ENCODE data around the gene ITSN1.

DNA sequence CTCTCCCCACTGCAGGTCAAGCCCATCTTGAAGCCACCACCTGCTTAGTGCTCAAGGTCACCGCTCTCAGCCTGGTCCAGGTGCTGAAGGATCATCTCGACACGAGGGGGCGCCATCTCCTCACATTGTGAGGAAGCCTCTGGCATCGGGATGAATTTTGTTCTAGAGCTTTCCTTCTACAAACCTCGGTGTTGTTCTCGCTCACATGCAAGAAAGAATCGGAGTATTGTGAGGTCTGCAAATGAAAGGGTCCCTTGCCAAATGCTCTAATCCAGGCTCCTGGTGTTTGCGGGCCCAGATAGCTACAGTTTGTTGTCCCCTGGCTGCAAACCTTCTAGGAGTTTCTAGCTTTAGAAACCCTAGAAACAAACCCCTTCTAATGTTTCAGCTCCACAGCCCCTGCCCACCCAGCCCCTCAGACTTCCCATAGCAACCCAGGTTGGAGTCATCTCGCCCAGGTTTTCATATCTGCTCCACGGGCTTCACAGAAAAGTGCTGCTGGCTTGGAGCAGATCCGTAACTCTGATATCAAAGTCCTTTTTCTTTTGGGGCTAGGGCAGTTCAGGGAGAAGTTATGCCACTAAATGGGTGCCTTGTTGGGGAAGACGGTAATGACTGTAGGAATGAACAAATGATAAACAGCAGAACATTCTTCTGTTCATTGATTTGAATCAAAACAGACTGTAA lies 281.9 kb downstream of the ITSN1 start:
- no peak for TF ChIP-seq ZFP30 (CRISPR knock-in tag; IDR thresholded peaks at IDR 0.05)
- TF ChIP-seq RARB (CRISPR knock-in tag; IDR thresholded peaks at IDR 0.05): no peak
- TF ChIP-seq, protein P1, sequence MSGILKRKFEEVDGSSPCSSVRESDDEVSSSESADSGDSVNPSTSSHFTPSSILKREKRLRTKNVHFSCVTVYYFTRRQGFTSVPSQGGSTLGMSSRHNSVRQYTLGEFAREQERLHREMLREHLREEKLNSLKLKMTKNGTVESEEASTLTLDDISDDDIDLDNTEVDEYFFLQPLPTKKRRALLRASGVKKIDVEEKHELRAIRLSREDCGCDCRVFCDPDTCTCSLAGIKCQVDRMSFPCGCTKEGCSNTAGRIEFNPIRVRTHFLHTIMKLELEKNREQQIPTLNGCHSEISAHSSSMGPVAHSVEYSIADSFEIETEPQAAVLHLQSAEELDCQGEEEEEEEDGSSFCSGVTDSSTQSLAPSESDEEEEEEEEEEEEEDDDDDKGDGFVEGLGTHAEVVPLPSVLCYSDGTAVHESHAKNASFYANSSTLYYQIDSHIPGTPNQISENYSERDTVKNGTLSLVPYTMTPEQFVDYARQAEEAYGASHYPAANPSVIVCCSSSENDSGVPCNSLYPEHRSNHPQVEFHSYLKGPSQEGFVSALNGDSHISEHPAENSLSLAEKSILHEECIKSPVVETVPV (CRISPR knock-in tag; IDR thresholded peaks at IDR 0.05): no peak
- no peak for TF ChIP-seq ARNTL (CRISPR knock-in tag; IDR thresholded peaks at IDR 0.05; ENCODE audit: borderline replicate concordance, low read depth)
